GM23338 (cell line): ENCODE data around the gene CD2.

ENCODE experiments used
- CREB1 ChIP-seq: fragments of 250-450 bp; sonication (Bioruptor Pico); IDR thresholded peaks from 2 replicates; pipeline ENCODE4 v1.5.0; 2020; ENCODE audit warnings: low read depth, mild to moderate bottlenecking, moderate library complexity
- EZH2 ChIP-seq: fragments of 200-600 bp; sonication (generic); IDR thresholded peaks from one replicate; pipeline ENCODE4 v1.8.0; 2017; ENCODE audit warnings: antibody characterized with exemption, mild to moderate bottlenecking, low read depth; ENCODE audit not compliant: unreplicated experiment
- EZH2phosphoT487 ChIP-seq: fragments of 200-600 bp; sonication (generic); IDR thresholded peaks from one replicate; pipeline ENCODE4 v1.8.1; 2018; ENCODE audit warnings: antibody characterized with exemption; ENCODE audit not compliant: unreplicated experiment
- JUNB ChIP-seq: IDR thresholded peaks from one replicate; pipeline ENCODE4 v1.6.1; 2016; ENCODE audit warnings: antibody characterized with exemption; ENCODE audit not compliant: unreplicated experiment
- POLR2AphosphoS5 ChIP-seq: IDR thresholded peaks from 2 replicates; pipeline ENCODE4 v1.6.1; 2016; ENCODE audit warnings: antibody characterized with exemption, low read depth
- REST ChIP-seq: IDR thresholded peaks from one replicate; pipeline ENCODE4 v1.6.1; 2018; ENCODE audit warnings: antibody characterized with exemption; ENCODE audit not compliant: unreplicated experiment
- STAT1 ChIP-seq: IDR thresholded peaks from one replicate; pipeline ENCODE4 v1.6.1; 2016; ENCODE audit warnings: antibody characterized with exemption; ENCODE audit not compliant: unreplicated experiment
- ZNF114 ChIP-seq: fragments of 250-450 bp; sonication (Bioruptor Pico); IDR thresholded peaks from 2 replicates; pipeline ENCODE4 v1.5.0; 2020; ENCODE audit warnings: mild to moderate bottlenecking, moderate library complexity
- ZNF462 ChIP-seq: fragments of 250-450 bp; sonication (Bioruptor Pico); IDR thresholded peaks from 2 replicates; pipeline ENCODE4 v1.5.0; 2020; ENCODE audit warnings: mild to moderate bottlenecking, moderate library complexity
- TF ChIP-seq, protein P1 (sequence below), 2 experiments: fragments of 200-600 bp in 1 of 2; sonication (generic) in 1 of 2; conservative IDR thresholded peaks; 2 replicates each; pipeline versions ENCODE4 v1.5.1 to v1.6.1; 2016 to 2017; ENCODE audit warnings: antibody characterized with exemption in 2 of 2, low read depth in 2 of 2, mild to moderate bottlenecking in 2 of 2, moderate library complexity in 1 of 2

GRCh38 chr1:116712510-116712909, 41.7 kb upstream of the CD2 start:
- TF ChIP-seq, protein P1, sequence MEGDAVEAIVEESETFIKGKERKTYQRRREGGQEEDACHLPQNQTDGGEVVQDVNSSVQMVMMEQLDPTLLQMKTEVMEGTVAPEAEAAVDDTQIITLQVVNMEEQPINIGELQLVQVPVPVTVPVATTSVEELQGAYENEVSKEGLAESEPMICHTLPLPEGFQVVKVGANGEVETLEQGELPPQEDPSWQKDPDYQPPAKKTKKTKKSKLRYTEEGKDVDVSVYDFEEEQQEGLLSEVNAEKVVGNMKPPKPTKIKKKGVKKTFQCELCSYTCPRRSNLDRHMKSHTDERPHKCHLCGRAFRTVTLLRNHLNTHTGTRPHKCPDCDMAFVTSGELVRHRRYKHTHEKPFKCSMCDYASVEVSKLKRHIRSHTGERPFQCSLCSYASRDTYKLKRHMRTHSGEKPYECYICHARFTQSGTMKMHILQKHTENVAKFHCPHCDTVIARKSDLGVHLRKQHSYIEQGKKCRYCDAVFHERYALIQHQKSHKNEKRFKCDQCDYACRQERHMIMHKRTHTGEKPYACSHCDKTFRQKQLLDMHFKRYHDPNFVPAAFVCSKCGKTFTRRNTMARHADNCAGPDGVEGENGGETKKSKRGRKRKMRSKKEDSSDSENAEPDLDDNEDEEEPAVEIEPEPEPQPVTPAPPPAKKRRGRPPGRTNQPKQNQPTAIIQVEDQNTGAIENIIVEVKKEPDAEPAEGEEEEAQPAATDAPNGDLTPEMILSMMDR (conservative IDR thresholded peaks at IDR 0.05; ENCODE audit: low read depth in 2 of 2): no peak
- TF ChIP-seq EZH2 (no peak), POLR2AphosphoS5 (no peak), CREB1 (CRISPR knock-in tag) (no peak), REST (no peak), ZNF462 (CRISPR knock-in tag) (no peak), EZH2phosphoT487 (no peak), STAT1 (no peak), ZNF114 (CRISPR knock-in tag) (no peak), JUNB (no peak)
